ENCODE measurements around the gene RNF121. TPM values are rescaled to one million over a fixed set of nuclear protein-coding genes. Genes with fewer than 3 reads are reported as not detected.

The RNF121 gene
- total RNA-seq, 1 experiment from 2014 or later, result 27.8 TPM

DNA sequence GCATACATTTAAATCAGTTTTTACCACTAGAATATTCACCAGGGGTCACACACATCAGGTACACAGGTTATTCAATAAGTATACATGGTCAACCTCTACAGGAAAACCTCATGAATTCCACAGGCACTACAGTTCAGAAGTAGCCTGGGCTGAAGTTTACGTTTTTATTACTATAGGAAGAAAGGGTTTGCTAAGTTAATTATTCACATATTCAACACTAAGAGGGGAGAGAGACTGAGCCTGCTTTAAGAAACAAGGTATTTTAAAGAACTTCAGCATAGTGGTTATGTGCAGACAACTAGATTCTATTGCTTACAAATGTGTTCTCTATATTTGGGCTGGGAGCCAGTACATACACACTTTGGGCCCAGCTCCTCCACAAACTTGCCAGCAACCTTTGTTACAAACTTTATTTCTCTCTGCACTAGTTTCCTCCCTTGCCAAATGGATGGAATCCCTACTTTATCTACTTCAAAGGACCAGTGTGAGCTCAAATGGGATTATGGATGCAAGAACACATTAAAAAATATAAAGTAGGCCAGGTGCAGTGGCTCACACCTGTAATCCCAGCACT lies 101.7 kb downstream of the RNF121 start:
- CTCF ChIA-PET, result interaction anchor here (0.7 to 8.2 kb wide), 9 partner anchors 8 to 413 kb away, joined by 3 to 81 read pairs (median 5); no protein-coding TSS in a partner anchor
- DNase-seq (ENCODE audit: unreplicated experiment), result no peak
- Mint-ChIP-seq H3K4me1 (ENCODE audit: insufficient read depth, unreplicated experiment) (peaks cover under 1% of the 10 kb centered on the region), H3K27ac (ENCODE audit: low read depth, unreplicated experiment) (peak overlapping the region; percentile 27), H3K27me3 (ENCODE audit: insufficient read depth, unreplicated experiment) (no peaks in the 10 kb centered on the region), H3K36me3 (ENCODE audit: insufficient read depth, unreplicated experiment) (peaks cover 76% of the 10 kb centered on the region), H3K4me3 (ENCODE audit: unreplicated experiment) (no peak overlapping the region), H3K9me3 (ENCODE audit: unreplicated experiment) (no peaks in the 10 kb centered on the region)
- TF ChIP-seq, protein P1, sequence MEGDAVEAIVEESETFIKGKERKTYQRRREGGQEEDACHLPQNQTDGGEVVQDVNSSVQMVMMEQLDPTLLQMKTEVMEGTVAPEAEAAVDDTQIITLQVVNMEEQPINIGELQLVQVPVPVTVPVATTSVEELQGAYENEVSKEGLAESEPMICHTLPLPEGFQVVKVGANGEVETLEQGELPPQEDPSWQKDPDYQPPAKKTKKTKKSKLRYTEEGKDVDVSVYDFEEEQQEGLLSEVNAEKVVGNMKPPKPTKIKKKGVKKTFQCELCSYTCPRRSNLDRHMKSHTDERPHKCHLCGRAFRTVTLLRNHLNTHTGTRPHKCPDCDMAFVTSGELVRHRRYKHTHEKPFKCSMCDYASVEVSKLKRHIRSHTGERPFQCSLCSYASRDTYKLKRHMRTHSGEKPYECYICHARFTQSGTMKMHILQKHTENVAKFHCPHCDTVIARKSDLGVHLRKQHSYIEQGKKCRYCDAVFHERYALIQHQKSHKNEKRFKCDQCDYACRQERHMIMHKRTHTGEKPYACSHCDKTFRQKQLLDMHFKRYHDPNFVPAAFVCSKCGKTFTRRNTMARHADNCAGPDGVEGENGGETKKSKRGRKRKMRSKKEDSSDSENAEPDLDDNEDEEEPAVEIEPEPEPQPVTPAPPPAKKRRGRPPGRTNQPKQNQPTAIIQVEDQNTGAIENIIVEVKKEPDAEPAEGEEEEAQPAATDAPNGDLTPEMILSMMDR (IDR thresholded peaks at IDR 0.05; ENCODE audit: unreplicated experiment), result no peak
- intact Hi-C loops (cut with micrococcal nuclease), result no loop called here
- POLR2A ChIA-PET, result interaction anchor here (0.8 to 3.3 kb wide), 6 partner anchors 9 to 82 kb away, joined by 3 to 23 read pairs (median 7); partner anchors contain the start of gene ANAPC15
- no TSS peak for BruUV-seq (replicated peaks)

DNA sequence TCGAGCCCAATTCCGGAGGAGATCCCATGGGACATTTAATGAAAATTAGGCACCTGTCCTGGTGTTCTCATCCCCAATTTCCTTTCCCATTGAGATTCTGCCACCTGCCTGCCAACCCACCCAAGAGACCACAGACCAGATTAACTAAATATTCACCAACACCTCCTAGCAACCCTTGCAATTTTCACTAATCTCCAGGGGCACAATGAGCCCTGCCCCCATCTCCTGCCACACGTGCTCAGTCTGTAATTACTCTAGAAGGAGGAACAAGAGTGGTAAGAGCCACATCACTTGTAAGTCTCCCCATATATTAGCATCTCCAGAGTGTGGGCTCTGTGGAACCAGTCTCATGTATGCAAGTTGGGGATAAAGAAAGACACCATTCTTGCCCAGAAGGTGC lies 107.8 kb downstream of the RNF121 start:
- CTCF ChIA-PET, result interaction anchor here (0.6 to 4.6 kb wide), 3 partner anchors 10 to 1387 kb away, joined by 3 to 81 read pairs (median 14); no protein-coding TSS in a partner anchor
- Mint-ChIP-seq H3K4me1 (ENCODE audit: insufficient read depth, unreplicated experiment) (peaks cover 12% of the 10 kb centered on the region), H3K27me3 (ENCODE audit: insufficient read depth, unreplicated experiment) (no peaks in the 10 kb centered on the region), H3K9me3 (ENCODE audit: unreplicated experiment) (no peaks in the 10 kb centered on the region), H3K27ac (ENCODE audit: low read depth, unreplicated experiment) (no peak overlapping the region), H3K36me3 (ENCODE audit: insufficient read depth, unreplicated experiment) (peaks cover 57% of the 10 kb centered on the region), H3K4me3 (ENCODE audit: unreplicated experiment) (no peak overlapping the region)
- POLR2A ChIA-PET, result interaction anchor here (1.0 to 10.0 kb wide), 2 partner anchors 36 to 47 kb away, joined by 3 to 282 read pairs; partner anchors contain the start of genes LRRC51 and NUMA1
- BruUV-seq (replicated peaks), result no TSS peak
- TF ChIP-seq, protein P1 (IDR thresholded peaks at IDR 0.05; ENCODE audit: unreplicated experiment), result no peak
- DNase-seq (ENCODE audit: unreplicated experiment), result no peak
- intact Hi-C loops (cut with micrococcal nuclease), result no loop called here

DNA sequence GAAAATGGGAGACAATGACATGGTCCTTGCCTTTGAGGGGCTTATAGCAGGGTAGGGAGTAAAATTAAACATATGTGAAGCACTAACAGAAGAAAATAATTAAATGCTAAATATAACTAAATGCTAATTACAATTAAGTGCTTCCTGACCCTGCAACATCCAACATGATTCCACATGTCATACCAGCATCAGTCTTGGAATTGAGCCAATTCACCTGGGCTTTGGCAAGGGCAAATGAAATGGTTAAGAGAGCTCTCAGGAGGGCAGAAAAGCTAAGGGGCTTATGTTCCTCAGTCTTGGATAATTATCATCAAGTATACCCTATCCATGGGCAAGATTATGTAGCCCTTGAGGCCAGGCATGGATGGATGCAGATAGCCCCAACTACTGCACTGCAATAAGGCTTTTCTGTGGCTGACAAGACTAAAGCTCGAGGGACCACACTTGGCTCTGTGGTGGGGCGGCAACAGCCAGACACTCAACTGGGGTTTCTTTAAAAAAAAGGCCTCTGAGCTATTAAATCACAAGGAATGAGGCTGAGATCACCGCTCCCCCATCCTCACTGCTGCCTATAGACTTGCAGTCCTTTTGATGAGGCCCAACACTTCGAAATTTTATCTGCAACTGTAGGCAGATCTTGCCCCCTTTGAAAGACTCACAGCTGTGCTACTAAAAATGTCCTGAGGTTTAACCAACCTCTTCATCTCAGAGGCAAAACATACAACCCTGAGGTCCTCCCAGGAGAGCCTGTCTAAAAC lies 108.9 kb downstream of the RNF121 start:
- BruUV-seq (replicated peaks), result no TSS peak
- H3K27me3 Mint-ChIP-seq (ENCODE audit: insufficient read depth, unreplicated experiment), result no peaks in the 10 kb centered on the region
- peak; percentile 47 for DNase-seq (ENCODE audit: unreplicated experiment)
- H3K4me3 Mint-ChIP-seq (ENCODE audit: unreplicated experiment), result no peak overlapping the region
- POLR2A ChIA-PET, result interaction anchor here (0.6 to 10.0 kb wide), 11 partner anchors 7 to 139 kb away, joined by 3 to 282 read pairs (median 9); partner anchors contain the start of genes ANAPC15, LRRC51 and NUMA1
- intact Hi-C loops (cut with micrococcal nuclease), result no loop called here
- peaks cover 21% of the 10 kb centered on the region for H3K4me1 Mint-ChIP-seq (ENCODE audit: insufficient read depth, unreplicated experiment)
- peaks cover 49% of the 10 kb centered on the region for H3K36me3 Mint-ChIP-seq (ENCODE audit: insufficient read depth, unreplicated experiment)
- TF ChIP-seq, protein P1 (IDR thresholded peaks at IDR 0.05; ENCODE audit: unreplicated experiment), result no peak
- H3K9me3 Mint-ChIP-seq (ENCODE audit: unreplicated experiment), result no peaks in the 10 kb centered on the region
- CTCF ChIA-PET, result interaction anchor here (0.6 to 4.6 kb wide), 9 partner anchors 11 to 411 kb away, joined by 3 to 81 read pairs (median 4); no protein-coding TSS in a partner anchor
- no peak overlapping the region for H3K27ac Mint-ChIP-seq (ENCODE audit: low read depth, unreplicated experiment)

DNA sequence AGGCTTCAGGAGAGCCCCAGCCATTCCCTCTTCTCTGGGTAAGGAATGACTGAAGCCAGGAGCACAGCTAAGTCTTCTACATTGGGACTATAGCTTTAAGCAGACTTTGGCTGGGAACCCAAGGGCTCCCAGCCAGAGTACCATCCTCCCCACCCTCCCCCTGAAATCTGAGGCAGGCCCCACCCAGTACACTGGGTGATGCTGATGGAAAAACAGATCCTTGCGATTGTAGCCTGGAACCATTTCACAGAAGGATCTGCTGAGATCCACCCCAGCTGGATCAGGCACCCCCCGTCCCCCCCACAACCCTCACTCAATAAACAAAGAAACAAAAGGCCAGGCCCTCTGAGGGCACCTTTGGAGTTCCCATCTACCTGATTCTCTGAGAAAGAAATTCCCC lies 109.6 kb downstream of the RNF121 start:
- H3K9me3 Mint-ChIP-seq (ENCODE audit: unreplicated experiment), result no peaks in the 10 kb centered on the region
- BruUV-seq (replicated peaks), result no TSS peak
- H3K27ac Mint-ChIP-seq (ENCODE audit: low read depth, unreplicated experiment), result no peak overlapping the region
- POLR2A ChIA-PET, result interaction anchor here (0.7 to 10.0 kb wide), 15 partner anchors 8 to 145 kb away, joined by 3 to 282 read pairs (median 9); partner anchors contain the start of genes ANAPC15, LRRC51 and NUMA1
- peaks cover 26% of the 10 kb centered on the region for H3K4me1 Mint-ChIP-seq (ENCODE audit: insufficient read depth, unreplicated experiment)
- TF ChIP-seq, protein P1 (IDR thresholded peaks at IDR 0.05; ENCODE audit: unreplicated experiment), result no peak
- peak; percentile 65 for DNase-seq (ENCODE audit: unreplicated experiment)
- intact Hi-C loops (cut with micrococcal nuclease), result no loop called here
- no peaks in the 10 kb centered on the region for H3K27me3 Mint-ChIP-seq (ENCODE audit: insufficient read depth, unreplicated experiment)
- CTCF ChIA-PET, result interaction anchor here (0.7 to 4.6 kb wide), 14 partner anchors 11 to 410 kb away, joined by 3 to 81 read pairs (median 4); no protein-coding TSS in a partner anchor
- peaks cover 43% of the 10 kb centered on the region for H3K36me3 Mint-ChIP-seq (ENCODE audit: insufficient read depth, unreplicated experiment)
- no peak overlapping the region for H3K4me3 Mint-ChIP-seq (ENCODE audit: unreplicated experiment)
